Thoracic aorta (tissue), 2 donors: ENCODE measurements around the gene SYNE2. TPM values are rescaled to one million over a fixed set of nuclear protein-coding genes. Genes with fewer than 3 reads are reported as not detected.

Experiments used
- ATAC-seq: fragments of 150-250 bp; one replicate; pipeline ENCODE4 v1.8.0; 2017; ENCODE audit warnings: low read depth; ENCODE audit not compliant: insufficient number of reproducible peaks, low FRiP score
- DNase-seq: peaks from one replicate; pipeline ENCODE4 v3.0.0-alpha.2; 2020; ENCODE audit warnings: low spot score
- H3K27ac ChIP-seq, 2 donors: fragments of 200-600 bp; sonication (generic); 1 replicate in 1 of 2; 2 replicates in 1 of 2; pipeline ENCODE4 v1.5.1; 2016; ENCODE audit warnings: mild to moderate bottlenecking in 2 of 2, moderate library complexity in 2 of 2
- H3K27me3 ChIP-seq: fragments of 200-600 bp; sonication (generic); replicated peaks from 2 replicates; pipeline ENCODE4 v1.6.0; 2016; ENCODE audit warnings: mild to moderate bottlenecking; ENCODE audit not compliant: insufficient read depth
- H3K36me3 ChIP-seq: fragments of 200-600 bp; sonication (generic); one replicate; pipeline ENCODE4 v1.5.1; 2016
- H3K4me1 ChIP-seq, 2 donors: fragments of 200-600 bp; sonication (generic); 1 replicate in 1 of 2; 2 replicates in 1 of 2; pipeline versions ENCODE4 v1.5.1 to v1.6.0; 2016; ENCODE audit warnings: low read depth in 2 of 2, mild to moderate bottlenecking in 1 of 2; ENCODE audit not compliant: control insufficient read depth in 1 of 2
- H3K4me3 ChIP-seq: fragments of 200-600 bp; sonication (generic); 2 replicates; pipeline ENCODE4 v1.5.1; 2016; ENCODE audit warnings: mild to moderate bottlenecking
- H3K9me3 ChIP-seq: fragments of 200-600 bp; sonication (generic); 2 replicates; pipeline ENCODE4 v1.5.1; 2016
- total RNA-seq, 2 donors: library from RNA; depleted of rRNA; stranded (reverse); fragments of >200 nt; gene quantifications; one replicate each; pipeline versions ENCODE4 v1.1.0 to v1.2.3, GENCODE V29; 2016
- TF ChIP-seq, protein P1 (sequence below): fragments of 200-600 bp; sonication (generic); IDR thresholded peaks from one replicate; pipeline ENCODE4 v1.5.1; 2019; ENCODE audit warnings: antibody characterized with exemption

The SYNE2 gene
- total RNA-seq, 2 donors from 2014 or later = 125 to 256 TPM

DNA sequence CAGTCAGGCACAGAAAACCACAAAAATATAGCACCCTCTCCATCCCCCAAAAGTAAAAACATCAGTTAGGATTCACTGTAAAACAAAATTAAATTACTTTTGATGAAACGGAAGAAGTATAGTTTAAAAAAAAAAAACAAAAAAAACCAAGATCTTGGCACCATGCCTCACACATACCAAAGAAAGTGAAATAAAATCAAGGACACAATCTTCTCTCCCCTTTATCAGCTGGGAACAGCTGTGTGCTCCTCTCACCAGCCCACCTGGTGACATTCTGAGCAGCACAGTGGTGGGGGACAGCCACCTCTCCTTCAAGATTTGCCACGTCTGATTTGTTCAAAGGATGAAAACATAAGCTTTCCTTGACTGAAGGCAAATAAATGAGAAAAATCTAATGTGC lies 385.8 kb downstream of the SYNE2 start:
- DNase-seq (no peak), ATAC-seq (no peak)
- Histone ChIP-seq H3K27ac (no peak overlapping the region), H3K36me3 (no peaks in the 10 kb centered on the region), H3K4me3 (no peak overlapping the region), H3K27me3 (no peaks in the 10 kb centered on the region), H3K9me3 (no peaks in the 10 kb centered on the region), H3K4me1 (peaks cover 0 to 20% of the 10 kb centered on the region in 2 donors)
- TF ChIP-seq, protein P1, sequence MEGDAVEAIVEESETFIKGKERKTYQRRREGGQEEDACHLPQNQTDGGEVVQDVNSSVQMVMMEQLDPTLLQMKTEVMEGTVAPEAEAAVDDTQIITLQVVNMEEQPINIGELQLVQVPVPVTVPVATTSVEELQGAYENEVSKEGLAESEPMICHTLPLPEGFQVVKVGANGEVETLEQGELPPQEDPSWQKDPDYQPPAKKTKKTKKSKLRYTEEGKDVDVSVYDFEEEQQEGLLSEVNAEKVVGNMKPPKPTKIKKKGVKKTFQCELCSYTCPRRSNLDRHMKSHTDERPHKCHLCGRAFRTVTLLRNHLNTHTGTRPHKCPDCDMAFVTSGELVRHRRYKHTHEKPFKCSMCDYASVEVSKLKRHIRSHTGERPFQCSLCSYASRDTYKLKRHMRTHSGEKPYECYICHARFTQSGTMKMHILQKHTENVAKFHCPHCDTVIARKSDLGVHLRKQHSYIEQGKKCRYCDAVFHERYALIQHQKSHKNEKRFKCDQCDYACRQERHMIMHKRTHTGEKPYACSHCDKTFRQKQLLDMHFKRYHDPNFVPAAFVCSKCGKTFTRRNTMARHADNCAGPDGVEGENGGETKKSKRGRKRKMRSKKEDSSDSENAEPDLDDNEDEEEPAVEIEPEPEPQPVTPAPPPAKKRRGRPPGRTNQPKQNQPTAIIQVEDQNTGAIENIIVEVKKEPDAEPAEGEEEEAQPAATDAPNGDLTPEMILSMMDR = no peak

DNA sequence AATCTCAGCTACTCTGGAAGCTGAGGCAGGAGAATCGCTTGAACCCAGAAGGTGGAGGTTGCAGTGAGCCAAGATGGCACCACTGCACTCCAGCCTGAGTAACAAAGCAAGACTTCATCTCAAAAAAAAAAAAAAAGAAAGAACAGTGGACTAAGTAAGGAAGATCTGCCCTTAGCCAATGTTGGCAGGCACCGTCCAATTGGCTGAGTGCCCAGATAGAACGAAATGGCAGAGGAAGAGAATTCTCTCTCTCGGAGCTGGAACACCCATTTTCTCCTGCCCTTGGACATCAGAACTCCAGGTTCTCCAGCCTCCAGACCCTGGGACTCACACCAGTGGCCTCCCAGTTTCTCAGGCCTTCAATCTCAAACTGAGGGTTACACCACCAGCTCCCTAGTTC lies 391.5 kb downstream of the SYNE2 start:
- Histone ChIP-seq H3K9me3 (no peaks in the 10 kb centered on the region), H3K36me3 (no peaks in the 10 kb centered on the region), H3K4me3 (no peak overlapping the region), H3K27me3 (no peaks in the 10 kb centered on the region), H3K4me1 (no peaks in the 10 kb centered on the region), H3K27ac (no peak overlapping the region)
- no peak for DNase-seq
- ATAC-seq = no peak
- TF ChIP-seq, protein P1 = no peak

DNA sequence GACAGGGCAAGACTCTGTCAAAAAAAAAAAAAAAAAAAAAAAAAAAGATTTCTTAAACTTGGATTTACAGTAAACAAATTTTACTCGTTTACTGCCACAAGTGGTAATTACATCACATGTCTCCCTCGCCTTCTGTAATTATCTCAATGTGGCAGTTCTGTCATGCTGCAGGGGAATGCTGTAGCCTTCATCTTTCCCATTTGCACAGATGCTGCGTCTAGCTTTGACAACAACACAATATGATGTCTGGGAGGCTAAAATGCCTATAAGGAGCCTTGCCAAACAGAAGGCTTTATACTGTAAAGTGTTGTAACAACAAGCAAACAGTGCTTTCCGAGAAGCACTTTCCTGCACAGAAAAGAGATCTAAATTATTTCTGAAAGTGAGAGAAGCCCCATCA lies 392.7 kb downstream of the SYNE2 start:
- DNase-seq = no peak
- ATAC-seq = no peak

DNA sequence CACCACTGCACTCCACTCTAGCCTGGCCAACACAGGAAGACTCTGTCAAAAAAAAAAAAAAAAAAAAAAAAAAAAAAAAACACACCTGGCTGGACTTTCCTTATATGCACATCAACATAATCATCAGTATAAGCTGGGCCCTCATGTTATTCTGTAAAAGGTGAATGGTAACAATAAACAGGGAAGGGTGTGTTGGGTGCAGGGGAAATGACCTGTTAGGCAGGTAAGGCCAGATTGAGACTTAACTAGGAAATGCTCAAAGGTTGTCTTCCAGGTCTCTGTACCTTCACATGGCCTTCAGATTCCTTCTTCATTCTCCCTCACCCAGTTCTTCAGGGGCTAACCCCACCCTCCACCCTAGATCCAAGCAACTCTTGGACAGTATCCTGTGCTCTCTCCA lies 393.9 kb downstream of the SYNE2 start:
- Histone ChIP-seq H3K36me3 (no peaks in the 10 kb centered on the region), H3K4me3 (no peak overlapping the region), H3K4me1 (no peaks in the 10 kb centered on the region), H3K27me3 (no peaks in the 10 kb centered on the region), H3K9me3 (no peaks in the 10 kb centered on the region), H3K27ac (no peak overlapping the region)
- DNase-seq (no peak), ATAC-seq (no peak)
- TF ChIP-seq, protein P1 = no peak

More for the DNA sequence above, 392.7 kb downstream of the SYNE2 start:
- TF ChIP-seq, protein P1 = no peak
- Histone ChIP-seq H3K27me3 (no peaks in the 10 kb centered on the region), H3K4me1 (no peaks in the 10 kb centered on the region), H3K27ac (no peak overlapping the region), H3K36me3 (no peaks in the 10 kb centered on the region), H3K9me3 (no peaks in the 10 kb centered on the region), H3K4me3 (no peak overlapping the region)

DNA sequence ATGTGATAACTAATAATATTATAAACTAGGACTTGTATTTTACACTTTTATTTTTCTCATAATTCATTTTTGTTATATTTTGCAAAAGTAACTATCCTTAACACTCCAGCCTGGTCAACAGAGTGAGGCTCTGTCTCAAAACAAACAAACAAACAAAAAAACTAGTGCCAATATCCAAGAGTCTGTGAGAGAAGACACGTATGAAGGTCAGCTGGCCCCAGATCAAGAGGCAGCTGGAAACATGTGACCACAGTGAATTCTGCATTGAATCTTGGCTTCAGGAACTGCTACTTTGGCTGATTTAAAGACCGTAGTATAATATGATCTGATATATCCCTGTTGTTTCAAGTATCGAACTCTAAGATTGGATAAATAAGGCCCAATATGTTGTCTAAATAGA lies 394.4 kb downstream of the SYNE2 start:
- Histone ChIP-seq H3K9me3 (no peaks in the 10 kb centered on the region), H3K4me1 (no peaks in the 10 kb centered on the region), H3K27ac (no peak overlapping the region), H3K4me3 (no peak overlapping the region), H3K27me3 (no peaks in the 10 kb centered on the region), H3K36me3 (no peaks in the 10 kb centered on the region)
- TF ChIP-seq, protein P1 = no peak
- no peak for DNase-seq
- no peak for ATAC-seq
